Umbilical cord (tissue), 2 donors: ENCODE results near the gene SNX7. TPM values are rescaled to one million over a fixed set of nuclear protein-coding genes. Genes with fewer than 3 reads are reported as not detected.
A peak's percentile ranks its signal among the peaks of the same experiment; 100 is the strongest.

ENCODE experiments used
- DNase-seq: peaks from one replicate; pipeline ENCODE4 v3.0.0-alpha.2; 2015; ENCODE audit warnings: low spot score
- total RNA-seq: library from RNA; depleted of rRNA; stranded (reverse); fragments of >200 nt; gene quantifications from one replicate; pipeline ENCODE4 v1.2.3, GENCODE V29; 2014; ENCODE audit warnings: low replicate concordance; ENCODE audit not compliant: insufficient read depth

The SNX7 gene
- total RNA-seq = 32.7 TPM

- peak; percentile 90 for DNase-seq
Observed at GRCh38 chr1:98661544-98662355, at the start of gene SNX7. Gene SNX7 (plus strand): TSS chr1:98661721. CDS start chr1:98661732, 11 bp downstream.

GRCh38 chr1:98637316-98637715, 24.2 kb upstream of the SNX7 start:
- no peak for DNase-seq

- no peak for DNase-seq
Observed at GRCh38 chr1:98638185-98638584, 23.3 kb upstream of the SNX7 start.

- DNase-seq = no peak
Observed at GRCh38 chr1:98644510-98644909, 17.0 kb upstream of the SNX7 start.

- DNase-seq = no peak
Observed at GRCh38 chr1:98651116-98651632, 10.3 kb upstream of the SNX7 start.

GRCh38 chr1:98653123-98653522, 8.4 kb upstream of the SNX7 start:
- no peak for DNase-seq

GRCh38 chr1:98659879-98660278, 1.6 kb upstream of the SNX7 start:
- no peak for DNase-seq

- DNase-seq = peak; percentile 24
Observed at GRCh38 chr1:98660940-98661543, 479 bp upstream of the SNX7 start.

- DNase-seq = peak; percentile 68
Observed at GRCh38 chr1:98662356-98662670, 792 bp downstream of the SNX7 start.

GRCh38 chr1:98668733-98669132, 7.2 kb downstream of the SNX7 start:
- DNase-seq = no peak

- peak; percentile 10 for DNase-seq
Observed at GRCh38 chr1:98669355-98670296, 8.1 kb downstream of the SNX7 start.

GRCh38 chr1:98672189-98672588, 10.7 kb downstream of the SNX7 start:
- no peak for DNase-seq

GRCh38 chr1:98674075-98674781, 12.7 kb downstream of the SNX7 start:
- no peak for DNase-seq

- peak; percentile 63 for DNase-seq
Observed at GRCh38 chr1:98675282-98675681, 13.8 kb downstream of the SNX7 start.

- no peak for DNase-seq
Observed at GRCh38 chr1:98677288-98677687, 15.8 kb downstream of the SNX7 start.

- DNase-seq = no peak
Observed at GRCh38 chr1:98681812-98682211, 20.3 kb downstream of the SNX7 start.

GRCh38 chr1:98688110-98688739, 26.7 kb downstream of the SNX7 start:
- no peak for DNase-seq

- DNase-seq = no peak
Observed at GRCh38 chr1:98690576-98690975, 29.1 kb downstream of the SNX7 start.

- no peak for DNase-seq
Observed at GRCh38 chr1:98692482-98692881, 31.0 kb downstream of the SNX7 start.

GRCh38 chr1:98693385-98693784, 31.9 kb downstream of the SNX7 start:
- no peak for DNase-seq

GRCh38 chr1:98696077-98696476, 34.6 kb downstream of the SNX7 start:
- DNase-seq = no peak
